Astrocyte (in vitro differentiated cells and primary cell): ENCODE measurements around the gene GAB1. TPM values are rescaled to one million over a fixed set of nuclear protein-coding genes. Genes with fewer than 3 reads are reported as not detected.

Experiments used
- DNase-seq: peaks from one replicate; pipeline ENCODE4 v3.0.0-alpha.2; 2010; ENCODE audit warnings: low read depth
- FAIRE-seq: peaks from 2 replicates; lab custom pipeline; 2011; peaks lifted over from hg19 to GRCh38; lab: Jason Lieb, UNC
- H2AFZ ChIP-seq: 2 replicates; pipeline ENCODE4 v1.6.0; 2012; ENCODE audit warnings: low read depth, low read length, inconsistent platforms
- H3K27ac ChIP-seq: 2 replicates; pipeline ENCODE4 v1.5.1; 2011; ENCODE audit warnings: low read depth, low read length, inconsistent platforms
- H3K27me3 ChIP-seq: 2 replicates; pipeline ENCODE4 v1.6.0; 2011; ENCODE audit warnings: low read length, inconsistent platforms; ENCODE audit not compliant: insufficient read depth
- H3K36me3 ChIP-seq: 2 replicates; pipeline ENCODE4 v1.5.1; 2011; ENCODE audit warnings: low read length, inconsistent platforms; ENCODE audit not compliant: insufficient read depth
- H3K4me1 ChIP-seq: 2 replicates; pipeline ENCODE4 v1.5.1; 2011; ENCODE audit warnings: low read length, inconsistent platforms; ENCODE audit not compliant: insufficient read depth
- H3K4me2 ChIP-seq: 2 replicates; pipeline ENCODE4 v1.6.0; 2012; ENCODE audit warnings: low read length, inconsistent platforms
- H3K4me3 ChIP-seq: 2 replicates; pipeline ENCODE4 v1.5.1; 2011; ENCODE audit warnings: low read depth, mild to moderate bottlenecking, low read length, inconsistent platforms; ENCODE audit not compliant: insufficient read depth
- H3K79me2 ChIP-seq: 2 replicates; pipeline ENCODE4 v1.6.0; 2012; ENCODE audit warnings: mild to moderate bottlenecking, low read length, inconsistent platforms; ENCODE audit not compliant: insufficient read depth
- H3K9ac ChIP-seq: 2 replicates; pipeline ENCODE4 v1.6.0; 2012; ENCODE audit warnings: mild to moderate bottlenecking, low read length, inconsistent platforms
- H3K9me3 ChIP-seq: 2 replicates; pipeline ENCODE4 v1.5.1; 2012; ENCODE audit warnings: low read depth, mild to moderate bottlenecking, low read length, inconsistent platforms; ENCODE audit not compliant: insufficient read depth
- H4K20me1 ChIP-seq: 2 replicates; pipeline ENCODE4 v1.6.0; 2012; ENCODE audit warnings: low read length, inconsistent platforms; ENCODE audit not compliant: insufficient read depth
- H3K27ac Mint-ChIP-seq: one replicate; pipeline ENCODE4 v1.8.0; 2021; ENCODE audit warnings: mild to moderate bottlenecking, mixed read lengths; ENCODE audit not compliant: unreplicated experiment
- H3K27me3 Mint-ChIP-seq: one replicate; pipeline ENCODE4 v1.8.0; 2021; ENCODE audit warnings: low read depth, mixed read lengths; ENCODE audit not compliant: unreplicated experiment
- H3K36me3 Mint-ChIP-seq: one replicate; pipeline ENCODE4 v1.8.0; 2021; ENCODE audit warnings: low read depth, mixed read lengths; ENCODE audit not compliant: unreplicated experiment
- H3K4me1 Mint-ChIP-seq: one replicate; pipeline ENCODE4 v1.8.0; 2021; ENCODE audit warnings: low read depth, mixed read lengths; ENCODE audit not compliant: unreplicated experiment
- H3K4me3 Mint-ChIP-seq: one replicate; pipeline ENCODE4 v1.8.0; 2021; ENCODE audit warnings: mild to moderate bottlenecking, moderate library complexity, mixed read lengths; ENCODE audit not compliant: unreplicated experiment
- H3K9me3 Mint-ChIP-seq: one replicate; pipeline ENCODE4 v1.8.0; 2021; ENCODE audit warnings: mild to moderate bottlenecking, mixed read lengths; ENCODE audit not compliant: unreplicated experiment
- CTCF ChIP-seq: IDR thresholded peaks from 2 replicates; pipeline ENCODE4 v1.5.1; 2011; ENCODE audit warnings: low read depth, mild to moderate bottlenecking, inconsistent platforms, low read length, moderate library complexity; ENCODE audit not compliant: insufficient read depth
- EZH2 ChIP-seq: IDR thresholded peaks from 2 replicates; pipeline ENCODE4 v1.6.1; 2012; ENCODE audit warnings: mild to moderate bottlenecking, low read length, inconsistent platforms; ENCODE audit not compliant: insufficient read depth
- total RNA-seq: library from RNA; stranded (reverse); gene quantifications from 2 replicates; pipeline ENCODE4 v1.2.1, GENCODE V29; 2021

The GAB1 gene
- total RNA-seq, 1 donor from 2014 or later, result 12.4 TPM

GRCh38 chr4:143383005-143383574 is 46.4 kb downstream of the GAB1 start:
- no peaks in the 10 kb centered on the region for H3K27me3 Mint-ChIP-seq
- Histone ChIP-seq H3K27ac (no peak overlapping the region), H3K4me1 (peaks cover 19% of the 10 kb centered on the region), H3K9ac (peak overlapping the region; percentile 69), H3K79me2 (peaks cover 13% of the 10 kb centered on the region), H3K4me2 (peak overlapping the region; percentile 78), H3K36me3 (no peaks in the 10 kb centered on the region), H3K27me3 (no peaks in the 10 kb centered on the region), H2AFZ (no peak overlapping the region), H3K9me3 (no peaks in the 10 kb centered on the region), H3K4me3 (no peak overlapping the region), H4K20me1 (no peaks in the 10 kb centered on the region)
- no peak for FAIRE-seq
- TF ChIP-seq CTCF, result no peak
- TF ChIP-seq EZH2, result no peak
- H3K36me3 Mint-ChIP-seq, result peaks cover 2% of the 10 kb centered on the region
- no peak for DNase-seq
- peak overlapping the region; percentile 35 for H3K4me3 Mint-ChIP-seq
- H3K9me3 Mint-ChIP-seq, result no peaks in the 10 kb centered on the region
- peak overlapping the region; percentile 53 for H3K27ac Mint-ChIP-seq
- peaks cover 31% of the 10 kb centered on the region for H3K4me1 Mint-ChIP-seq

GRCh38 chr4:143384381-143384994 is 47.8 kb downstream of the GAB1 start:
- DNase-seq, result no peak
- peak; percentile 5 for FAIRE-seq
- Mint-ChIP-seq H3K4me1 (peaks cover 28% of the 10 kb centered on the region), H3K4me3 (no peak overlapping the region), H3K36me3 (peaks cover 2% of the 10 kb centered on the region), H3K27me3 (no peaks in the 10 kb centered on the region), H3K9me3 (no peaks in the 10 kb centered on the region), H3K27ac (no peak overlapping the region)
- H2AFZ ChIP-seq, result no peak overlapping the region
- H3K9ac ChIP-seq, result no peak overlapping the region
- H4K20me1 ChIP-seq, result no peaks in the 10 kb centered on the region
- TF ChIP-seq EZH2 (no peak), CTCF (no peak)
- H3K79me2 ChIP-seq, result peaks cover 10% of the 10 kb centered on the region
- no peak overlapping the region for H3K27ac ChIP-seq
- no peak overlapping the region for H3K4me2 ChIP-seq
- H3K4me1 ChIP-seq, result peaks cover 22% of the 10 kb centered on the region
- no peaks in the 10 kb centered on the region for H3K27me3 ChIP-seq
- no peak overlapping the region for H3K4me3 ChIP-seq
- no peaks in the 10 kb centered on the region for H3K9me3 ChIP-seq
- no peaks in the 10 kb centered on the region for H3K36me3 ChIP-seq

GRCh38 chr4:143386812-143387211 is 50.1 kb downstream of the GAB1 start:
- H3K4me3 ChIP-seq, result no peak overlapping the region
- H3K4me1 ChIP-seq, result peaks cover 17% of the 10 kb centered on the region
- no peaks in the 10 kb centered on the region for H3K36me3 ChIP-seq
- H3K79me2 ChIP-seq, result peaks cover 13% of the 10 kb centered on the region
- peaks cover 2% of the 10 kb centered on the region for H3K36me3 Mint-ChIP-seq
- no peak for DNase-seq
- H3K4me2 ChIP-seq, result no peak overlapping the region
- FAIRE-seq, result no peak
- no peaks in the 10 kb centered on the region for H4K20me1 ChIP-seq
- H3K27me3 ChIP-seq, result no peaks in the 10 kb centered on the region
- no peak overlapping the region for H3K27ac Mint-ChIP-seq
- H3K9ac ChIP-seq, result no peak overlapping the region
- no peak for TF ChIP-seq CTCF
- no peak for TF ChIP-seq EZH2
- H3K4me3 Mint-ChIP-seq, result no peak overlapping the region
- no peak overlapping the region for H2AFZ ChIP-seq
- H3K27me3 Mint-ChIP-seq, result no peaks in the 10 kb centered on the region
- peaks cover 39% of the 10 kb centered on the region for H3K4me1 Mint-ChIP-seq
- no peak overlapping the region for H3K27ac ChIP-seq
- H3K9me3 Mint-ChIP-seq, result no peaks in the 10 kb centered on the region
- H3K9me3 ChIP-seq, result no peaks in the 10 kb centered on the region
